ENCODE data around the gene IFNG-AS1.

Gene IFNG-AS1

GRCh38 chr12:67989184-67989920 is at the start of gene IFNG-AS1:
Gene IFNG-AS1 (plus strand): TSS chr12:67989447.
- peak in 1 of 2 experiments; percentile 21 for DNase-seq

DNA sequence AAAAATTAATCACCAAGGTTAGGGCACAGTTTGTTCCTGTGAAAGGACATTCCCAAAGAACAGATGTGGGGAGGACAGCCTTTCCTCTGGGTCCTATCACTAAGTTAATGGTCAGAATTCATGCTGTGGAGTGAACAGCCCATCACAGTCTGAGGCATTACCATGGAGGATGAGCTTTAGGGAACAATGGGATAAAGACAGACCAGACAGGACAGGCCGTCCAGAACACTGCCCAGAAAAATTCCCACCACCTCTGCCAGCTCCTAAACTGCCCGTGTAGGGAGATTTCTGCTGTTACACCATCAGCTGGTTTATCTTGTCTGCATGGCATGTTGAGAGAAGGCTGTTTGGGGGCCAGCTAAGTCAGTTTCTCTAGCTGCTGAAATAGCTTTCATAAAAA is 49.6 kb upstream of the IFNG-AS1 start:
- no peak for DNase-seq

GRCh38 chr12:67940780-67941243 is 48.4 kb upstream of the IFNG-AS1 start:
- no peak for DNase-seq

DNA sequence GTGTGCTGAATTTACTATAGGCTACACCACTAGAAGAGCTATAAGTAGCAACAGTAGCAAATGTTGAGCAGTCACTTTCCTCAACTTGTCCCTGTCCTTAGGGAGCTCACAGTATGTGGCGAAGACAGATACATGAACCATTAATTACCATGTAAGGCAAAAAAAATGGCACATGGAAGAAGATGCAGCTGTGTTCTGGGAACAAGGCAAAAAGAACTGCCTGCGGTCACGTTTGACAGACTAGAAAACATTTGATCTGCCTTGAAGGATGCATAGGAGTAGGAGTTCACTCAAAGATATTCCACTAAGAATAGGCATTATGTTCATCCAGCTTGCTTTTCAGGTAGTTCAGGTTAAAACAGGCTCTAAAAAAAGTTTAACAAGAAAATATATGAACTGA is 46.5 kb upstream of the IFNG-AS1 start:
- DNase-seq: no peak

GRCh38 chr12:67943141-67943892 is 45.9 kb upstream of the IFNG-AS1 start:
- peak; percentile 54 to 83 for DNase-seq

DNA sequence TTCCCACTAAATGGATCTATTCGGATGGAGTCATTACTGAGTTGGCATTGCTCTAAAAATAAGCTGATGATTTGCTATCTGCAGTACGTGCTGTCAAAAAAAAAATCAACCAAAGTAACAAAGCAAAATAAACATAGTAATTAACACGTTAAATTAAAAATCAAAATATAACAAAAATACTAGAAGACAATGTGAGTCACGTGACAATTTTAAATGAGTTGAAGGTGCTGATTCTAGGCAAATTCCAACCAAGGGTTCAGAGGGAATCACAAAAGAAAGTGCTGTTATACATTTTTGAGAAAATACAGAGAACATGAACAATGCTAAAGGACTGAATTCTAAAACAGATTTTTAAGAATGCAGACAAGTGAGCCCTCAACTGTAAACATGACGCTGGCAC is 45.2 kb upstream of the IFNG-AS1 start:
- no peak for DNase-seq

DNA sequence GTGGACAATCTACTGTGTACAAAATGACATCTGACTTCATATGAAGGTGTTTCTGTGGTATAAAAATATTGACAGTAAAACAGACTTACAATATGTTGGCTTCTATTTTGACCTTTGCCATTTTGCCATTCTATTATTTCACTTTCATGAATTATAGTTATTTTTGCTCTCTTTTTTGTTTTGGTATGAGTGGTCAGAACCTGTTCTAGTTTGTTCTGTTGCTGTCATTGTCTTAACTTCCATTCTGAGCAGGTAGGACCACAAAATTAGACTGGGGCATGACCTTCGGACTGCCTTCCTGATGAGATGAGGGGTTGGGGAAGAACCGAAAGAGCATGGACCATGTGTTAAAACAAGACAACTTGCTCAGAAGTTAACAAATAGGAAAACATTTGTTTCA is 36.5 kb upstream of the IFNG-AS1 start:
- peak in 1 of 2 experiments; percentile 50 for DNase-seq

GRCh38 chr12:67957383-67957782 is 31.9 kb upstream of the IFNG-AS1 start:
- peak in 1 of 2 experiments; percentile 20 for DNase-seq

GRCh38 chr12:67958187-67958586 is 31.1 kb upstream of the IFNG-AS1 start:
- DNase-seq: no peak

GRCh38 chr12:67964456-67964855 is 24.8 kb upstream of the IFNG-AS1 start:
- no peak for DNase-seq

DNA sequence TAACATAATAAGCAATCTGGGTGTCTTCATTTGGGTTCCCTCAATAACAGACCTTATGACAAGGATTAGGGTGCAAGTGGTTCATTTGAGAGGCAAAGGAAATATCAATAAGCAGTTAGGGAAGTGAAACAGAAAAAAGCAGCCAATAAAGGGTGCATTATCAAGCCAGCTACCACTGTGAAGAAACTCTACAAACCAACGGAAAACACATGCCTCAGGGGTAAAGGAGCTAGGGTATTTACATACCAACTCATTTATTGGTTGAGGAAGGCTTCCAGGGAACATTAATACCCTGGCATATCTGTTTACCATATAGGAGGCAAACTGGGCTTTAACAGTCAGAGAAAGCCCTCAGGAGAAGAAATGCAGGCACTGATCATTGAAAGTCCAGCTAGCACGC is 22.7 kb upstream of the IFNG-AS1 start:
- DNase-seq: peak; percentile 48 to 53

DNA sequence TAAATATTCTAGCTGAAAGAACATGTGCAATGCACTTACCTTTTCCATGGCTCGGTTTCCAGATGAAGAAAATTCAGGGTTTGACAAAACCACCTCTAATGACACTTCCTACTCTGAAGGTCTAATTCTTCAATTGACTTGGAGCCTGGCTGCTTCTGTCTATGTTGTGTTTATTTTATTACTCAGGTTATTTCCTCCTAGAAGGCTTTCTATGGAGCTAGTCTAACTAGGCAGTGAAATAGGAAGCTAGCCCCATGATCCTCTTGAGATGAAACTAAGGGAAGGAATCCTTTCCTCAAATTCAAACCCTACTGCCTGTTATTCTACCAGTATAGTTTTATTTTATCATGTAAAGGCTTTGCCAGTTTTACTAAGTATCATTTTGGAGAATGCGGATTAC is 20.9 kb upstream of the IFNG-AS1 start:
- no peak for DNase-seq

- no peak for DNase-seq
Observed at GRCh38 chr12:67968725-67969124, 20.5 kb upstream of the IFNG-AS1 start.

DNA sequence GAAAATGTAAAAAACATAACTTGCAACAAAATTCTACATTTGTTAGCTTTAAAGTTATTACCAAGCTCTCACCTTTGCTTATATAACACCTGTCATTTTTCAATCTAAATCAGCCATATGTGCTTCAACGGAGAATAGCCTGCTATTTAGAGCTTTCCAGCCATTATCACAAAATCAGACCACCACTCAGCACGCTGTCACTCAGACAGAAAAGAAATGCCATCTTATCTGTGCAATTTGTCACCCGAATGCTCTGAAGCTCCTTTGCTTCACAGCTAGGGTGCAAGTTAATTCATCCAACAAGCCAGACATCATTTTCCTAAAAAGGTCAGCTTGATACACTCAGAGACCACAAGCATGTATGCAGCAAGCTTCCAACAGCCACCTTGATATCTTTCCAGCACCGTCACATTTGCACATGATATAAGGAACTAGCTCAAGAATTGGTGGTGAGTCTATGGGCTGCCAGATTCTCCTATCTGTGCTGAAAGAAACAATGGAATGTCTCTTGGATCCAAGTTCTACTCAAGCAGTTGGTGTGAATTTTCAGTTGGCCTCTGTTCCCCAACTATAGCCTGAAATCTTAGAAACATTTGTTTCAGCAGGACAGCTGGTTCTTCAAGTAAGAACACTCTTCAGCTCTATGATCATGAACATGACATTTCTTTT is 20.0 kb upstream of the IFNG-AS1 start:
- no peak for DNase-seq

DNA sequence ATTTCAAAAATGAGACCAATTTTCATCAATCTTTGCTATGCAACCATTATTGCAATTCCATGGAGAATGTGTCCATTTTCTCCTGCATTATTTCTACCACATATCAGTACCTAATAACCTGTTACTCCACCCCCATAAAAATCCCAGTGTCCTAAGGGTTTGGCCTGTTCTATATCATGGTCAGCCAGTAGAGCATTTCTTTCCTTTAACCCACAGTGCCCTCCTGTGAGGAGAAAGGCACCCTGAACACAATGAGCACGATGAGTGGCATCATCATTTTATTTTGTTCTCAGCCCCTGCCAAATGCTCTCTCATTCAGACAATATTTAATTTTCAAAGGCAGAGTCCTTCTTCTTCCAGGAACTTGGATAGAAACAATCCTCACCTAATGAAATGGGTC is 11.6 kb upstream of the IFNG-AS1 start:
- no peak for DNase-seq

DNA sequence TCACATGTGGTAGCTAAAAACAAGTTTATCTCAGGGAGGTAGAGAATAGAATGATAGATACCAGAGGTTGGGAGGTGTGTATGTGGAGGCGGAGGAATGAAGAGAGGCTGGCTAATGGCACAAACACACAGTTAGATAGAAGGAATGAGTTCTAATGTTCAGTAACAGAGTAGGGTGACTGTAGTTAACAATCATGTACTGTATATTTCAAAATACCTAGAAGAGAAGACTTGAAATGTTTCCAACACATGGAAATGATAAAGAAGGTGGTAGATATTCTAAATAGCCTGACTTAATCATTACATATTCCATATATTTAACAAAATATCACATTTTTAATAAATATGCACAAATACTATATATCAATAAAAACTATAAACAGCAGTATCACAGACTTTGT is 8.9 kb upstream of the IFNG-AS1 start:
- DNase-seq: no peak

DNA sequence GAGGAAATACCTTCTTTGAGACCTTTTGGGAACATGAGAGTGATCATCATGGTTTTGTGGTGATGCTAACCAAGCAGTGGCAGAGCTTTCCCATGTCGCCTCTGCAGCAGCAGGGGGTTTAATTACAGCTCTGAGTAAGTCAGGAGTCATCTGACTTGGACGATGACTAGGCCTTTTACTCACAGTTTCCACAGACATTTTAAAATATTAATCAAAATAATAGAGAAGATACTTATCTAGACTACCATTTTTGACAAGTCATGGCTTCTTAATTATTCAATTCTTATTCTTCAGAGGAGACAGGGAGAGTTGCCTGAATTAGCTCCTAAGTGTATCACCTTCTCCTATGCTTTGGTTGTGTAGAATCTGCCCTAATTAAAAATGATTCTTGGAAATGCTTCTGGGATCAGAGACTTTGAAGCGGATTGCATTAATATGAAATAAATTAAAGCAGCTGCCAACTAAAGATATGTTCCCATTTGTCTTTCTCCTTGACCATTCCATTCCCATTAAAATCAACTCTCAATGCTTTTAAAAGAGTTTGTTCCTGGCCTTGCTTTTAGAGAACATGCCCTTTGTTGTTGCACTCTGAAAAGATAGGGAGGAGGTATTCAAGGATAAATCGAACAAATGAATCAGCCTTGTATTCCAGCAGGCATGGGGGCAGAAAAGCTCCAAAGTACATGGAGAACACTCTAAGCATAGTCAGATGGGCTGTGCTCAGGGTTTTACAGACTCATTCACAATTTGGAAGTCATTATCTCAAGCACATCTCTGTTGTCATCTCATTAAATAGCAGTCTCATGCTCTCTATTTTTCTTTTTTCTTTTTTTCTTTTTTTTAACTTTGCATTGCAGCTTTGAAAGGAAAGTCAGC is 7.7 kb upstream of the IFNG-AS1 start:
- no peak for DNase-seq

DNA sequence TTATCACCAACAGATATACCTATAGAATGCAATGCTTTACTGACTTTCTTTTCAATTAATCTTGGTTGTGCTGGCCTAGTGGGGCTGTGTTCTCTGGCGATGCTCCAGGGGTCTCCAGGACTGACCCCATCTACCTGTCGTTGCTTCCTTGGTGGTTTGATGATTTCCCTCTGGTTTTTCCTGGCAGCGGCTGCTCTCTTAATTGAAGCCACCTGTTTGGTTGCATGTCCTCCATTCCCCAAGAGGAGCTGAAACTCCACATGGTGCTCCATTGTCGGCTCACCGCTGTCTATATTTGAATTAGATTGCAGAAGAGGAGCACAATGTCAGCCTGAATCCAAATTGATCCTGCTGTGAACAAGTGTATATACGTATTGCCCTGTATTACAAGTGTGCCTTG is 7.1 kb upstream of the IFNG-AS1 start:
- no peak for DNase-seq

- no peak for DNase-seq
Observed at GRCh38 chr12:67986632-67987031, 2.6 kb upstream of the IFNG-AS1 start.

- DNase-seq: peak; percentile 78 to 80
Observed at GRCh38 chr12:67988601-67989021, 636 bp upstream of the IFNG-AS1 start.

DNA sequence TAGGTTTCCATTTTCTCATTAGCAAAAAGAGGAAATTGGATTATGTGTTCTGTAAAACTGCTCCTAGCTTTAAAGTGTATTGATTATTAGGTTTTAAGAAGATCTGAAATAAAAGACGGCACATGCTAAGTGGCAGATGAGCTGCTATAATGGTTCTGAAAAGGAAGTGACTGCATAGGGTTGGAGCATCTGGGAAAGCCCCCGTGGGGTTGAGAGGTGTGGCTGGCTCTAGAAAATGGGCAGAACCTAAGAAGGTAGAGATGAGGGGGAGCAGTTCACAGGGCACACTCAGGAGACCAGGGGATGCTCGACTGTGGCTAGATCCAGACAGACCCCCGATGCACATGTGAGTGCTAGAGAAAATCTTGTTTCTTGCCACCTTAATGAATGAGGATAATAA is 1.9 kb downstream of the IFNG-AS1 start:
- DNase-seq: no peak

DNA sequence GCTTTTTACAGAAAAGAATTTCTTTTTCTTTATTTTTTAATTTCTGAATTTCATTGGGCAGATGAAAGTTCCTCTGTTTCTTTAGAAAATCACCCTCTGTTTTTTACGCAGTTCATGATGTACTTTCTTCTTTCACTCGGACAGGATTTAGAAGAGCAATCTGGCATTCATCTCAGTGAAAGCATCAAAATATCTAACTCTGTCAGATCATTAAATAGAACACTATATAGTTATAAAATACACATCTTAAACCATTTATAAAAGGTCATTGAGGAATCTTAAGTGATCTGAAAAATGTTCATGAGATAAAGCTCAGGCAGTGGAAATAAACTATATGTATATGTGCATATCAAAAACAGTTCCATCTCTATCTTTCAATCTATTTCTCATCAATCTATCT is 3.9 kb downstream of the IFNG-AS1 start:
- no peak for DNase-seq

GRCh38 chr12:67994046-67994445 is 4.8 kb downstream of the IFNG-AS1 start:
- DNase-seq: no peak

All from NCI-H526 (cell line).